ENCODE data around the gene BANP.

BANP gene

GRCh38 chr16:88070341-88070740 lies 119.1 kb downstream of the BANP start:
- TF ChIP-seq CTCF (IDR thresholded peaks at IDR 0.05; ENCODE audit: extremely low read depth, insufficient read depth, missing control alignments): no peak
- in situ Hi-C loops (cut with MboI; ENCODE audit: low pct_unique_long_range_greater_than_20kb, low sequenced_read_pairs, unreplicated experiment): no loop called here
- DNase-seq (ENCODE audit: low spot score): no peak

GRCh38 chr16:88070989-88071625 lies 119.9 kb downstream of the BANP start:
- no peak for DNase-seq (ENCODE audit: low spot score)
- in situ Hi-C loops (cut with MboI; ENCODE audit: low pct_unique_long_range_greater_than_20kb, low sequenced_read_pairs, unreplicated experiment): no loop called here
- TF ChIP-seq CTCF (IDR thresholded peaks at IDR 0.05; ENCODE audit: extremely low read depth, insufficient read depth, missing control alignments): no peak

GRCh38 chr16:88071908-88072307 lies 120.7 kb downstream of the BANP start:
- no peak for DNase-seq (ENCODE audit: low spot score)
- no peak for TF ChIP-seq CTCF (IDR thresholded peaks at IDR 0.05; ENCODE audit: extremely low read depth, insufficient read depth, missing control alignments)
- in situ Hi-C loops (cut with MboI; ENCODE audit: low pct_unique_long_range_greater_than_20kb, low sequenced_read_pairs, unreplicated experiment): no loop called here

GRCh38 chr16:88072571-88073001 lies 121.4 kb downstream of the BANP start:
- TF ChIP-seq CTCF (IDR thresholded peaks at IDR 0.05; ENCODE audit: extremely low read depth, insufficient read depth, missing control alignments): no peak
- in situ Hi-C loops (cut with MboI; ENCODE audit: low pct_unique_long_range_greater_than_20kb, low sequenced_read_pairs, unreplicated experiment): no loop called here
- peak; percentile 32 for DNase-seq (ENCODE audit: low spot score)

GRCh38 chr16:88073201-88073721 lies 122.0 kb downstream of the BANP start:
- TF ChIP-seq CTCF (IDR thresholded peaks at IDR 0.05; ENCODE audit: extremely low read depth, insufficient read depth, missing control alignments): no peak
- DNase-seq (ENCODE audit: low spot score): peak; percentile 16
- in situ Hi-C loops (cut with MboI; ENCODE audit: low pct_unique_long_range_greater_than_20kb, low sequenced_read_pairs, unreplicated experiment): no loop called here

- TF ChIP-seq CTCF (IDR thresholded peaks at IDR 0.05; ENCODE audit: extremely low read depth, insufficient read depth, missing control alignments): no peak
- no peak for DNase-seq (ENCODE audit: low spot score)
- in situ Hi-C loops (cut with MboI; ENCODE audit: low pct_unique_long_range_greater_than_20kb, low sequenced_read_pairs, unreplicated experiment): no loop called here
Measured at GRCh38 chr16:88074041-88074440, 122.8 kb downstream of the BANP start.

All from GM13977 (cell line).